CD1c-positive myeloid dendritic cell (primary cell): ENCODE measurements around the gene MRGPRE.
"Not testable (repeated sequence)": the region's sequence is repeated elsewhere in the genome, so short reads cannot be mapped to it uniquely, and the experiment has no call there.

Experiments used
- DNase-seq: peaks from one replicate; pipeline ENCODE4 v3.0.0-alpha.2; 2016; ENCODE audit errors: extremely low spot score

The MRGPRE gene, protein sequence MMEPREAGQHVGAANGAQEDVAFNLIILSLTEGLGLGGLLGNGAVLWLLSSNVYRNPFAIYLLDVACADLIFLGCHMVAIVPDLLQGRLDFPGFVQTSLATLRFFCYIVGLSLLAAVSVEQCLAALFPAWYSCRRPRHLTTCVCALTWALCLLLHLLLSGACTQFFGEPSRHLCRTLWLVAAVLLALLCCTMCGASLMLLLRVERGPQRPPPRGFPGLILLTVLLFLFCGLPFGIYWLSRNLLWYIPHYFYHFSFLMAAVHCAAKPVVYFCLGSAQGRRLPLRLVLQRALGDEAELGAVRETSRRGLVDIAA

GRCh38 chr11:3231851-3232744 is at the start of gene MRGPRE:
MRGPRE (minus strand) TSS chr11:3232417; CDS start chr11:3228799, 3,618 bp downstream.
- DNase-seq = no peak

DNA sequence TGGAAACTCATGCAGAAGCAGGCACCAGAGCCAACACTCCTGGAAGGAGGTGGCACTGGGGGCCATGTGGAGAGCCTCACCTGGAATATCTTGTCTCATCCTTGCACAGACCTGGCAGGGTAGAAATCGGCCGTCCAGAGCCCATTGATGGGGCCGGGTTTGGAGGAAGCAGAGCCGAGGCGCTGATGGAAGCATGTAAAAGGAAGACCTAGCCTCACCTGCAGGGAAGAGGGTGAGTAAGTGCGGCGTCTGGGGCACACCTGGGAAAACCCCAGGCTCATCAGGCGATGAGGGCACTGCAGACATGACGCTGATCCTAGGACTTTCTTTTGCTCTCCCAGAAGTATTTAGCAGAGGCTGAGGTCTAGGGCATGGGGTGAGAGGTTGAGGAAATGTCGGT is 48.9 kb upstream of the MRGPRE start:
- not testable (repeated sequence) for DNase-seq

DNA sequence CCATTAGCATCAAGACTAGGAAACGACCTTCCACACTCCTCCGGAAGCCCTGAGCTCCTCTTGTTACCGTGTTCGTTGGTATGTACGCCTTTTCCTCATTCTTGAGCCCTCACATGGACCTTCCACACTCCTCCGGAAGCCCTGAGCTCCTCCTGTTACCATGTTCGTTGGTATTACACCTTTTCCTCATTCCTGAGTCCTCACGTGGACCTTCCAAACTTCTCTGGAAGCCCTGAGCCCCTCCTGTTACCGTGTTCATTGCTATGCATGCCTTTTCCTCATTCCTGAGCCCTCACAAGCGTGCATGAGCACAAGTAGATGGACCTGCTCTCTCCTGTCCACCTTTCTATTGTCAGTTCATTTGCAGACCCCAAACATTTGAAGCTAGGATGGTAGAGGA is 48.4 kb upstream of the MRGPRE start:
- DNase-seq = not testable (repeated sequence)

GRCh38 chr11:3278922-3279321 is 46.7 kb upstream of the MRGPRE start:
- not testable (repeated sequence) for DNase-seq

DNA sequence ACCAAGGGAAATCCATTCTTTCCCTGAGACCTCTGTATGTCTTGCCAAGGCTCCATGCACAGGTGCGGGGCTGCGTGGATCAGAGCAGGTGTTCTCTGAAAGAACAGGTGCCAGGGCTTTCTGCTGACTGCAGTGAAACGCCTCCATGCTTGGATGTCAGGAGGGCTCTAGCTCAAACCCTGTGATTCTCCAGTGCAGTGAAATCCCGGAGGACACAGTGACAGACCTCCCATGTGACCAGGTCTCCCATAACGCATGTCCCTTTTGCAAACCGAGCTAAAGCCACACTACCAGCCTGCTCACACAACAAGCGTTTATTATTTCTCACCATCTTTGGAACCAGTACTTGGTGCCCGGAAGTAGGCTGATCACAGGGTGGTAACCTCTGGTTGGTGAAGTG is 41.4 kb upstream of the MRGPRE start:
- not testable (repeated sequence) for DNase-seq

DNA sequence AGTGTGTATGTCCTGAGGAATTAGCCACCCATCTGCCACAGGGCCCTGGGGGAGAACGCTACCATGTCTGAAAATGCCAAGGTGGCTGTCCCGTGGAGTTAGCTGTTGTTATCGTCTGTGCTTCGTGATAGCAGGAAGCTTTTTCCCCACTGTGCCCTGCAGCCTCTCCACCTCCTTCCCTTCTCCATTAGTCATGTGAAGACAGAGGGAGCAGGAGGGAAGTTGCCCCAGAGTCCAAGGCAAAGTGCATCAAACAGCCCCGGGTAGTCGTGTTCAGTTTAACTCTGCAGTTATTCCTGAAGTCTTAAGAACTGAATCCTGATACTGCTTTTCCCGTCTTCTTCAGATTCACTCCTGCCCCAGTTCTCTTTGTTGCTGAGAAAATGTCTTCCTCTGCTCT is 30.3 kb upstream of the MRGPRE start:
- DNase-seq = not testable (repeated sequence)

- not testable (repeated sequence) for DNase-seq
These were observed 29.6 kb upstream of the MRGPRE start for GRCh38 chr11:3261831-3262230.

DNA sequence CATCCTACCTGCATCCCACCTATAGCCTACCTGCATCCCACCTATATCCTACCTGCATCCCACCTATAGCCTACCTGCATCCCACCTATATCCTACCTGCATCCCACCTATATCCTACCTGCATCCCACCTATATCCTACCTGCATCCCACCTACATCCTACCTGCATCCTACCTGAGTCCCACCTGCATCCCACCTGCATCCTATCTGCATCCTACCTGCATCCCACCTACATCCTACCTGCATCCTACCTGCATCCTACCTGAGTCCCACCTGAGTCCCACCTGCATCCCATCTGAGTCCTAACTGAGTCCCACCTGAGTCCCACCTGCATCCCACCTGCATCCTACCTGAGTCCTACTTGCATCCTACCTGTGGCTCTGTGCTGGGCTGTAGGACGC is 25.3 kb upstream of the MRGPRE start:
- DNase-seq = not testable (repeated sequence)

DNA sequence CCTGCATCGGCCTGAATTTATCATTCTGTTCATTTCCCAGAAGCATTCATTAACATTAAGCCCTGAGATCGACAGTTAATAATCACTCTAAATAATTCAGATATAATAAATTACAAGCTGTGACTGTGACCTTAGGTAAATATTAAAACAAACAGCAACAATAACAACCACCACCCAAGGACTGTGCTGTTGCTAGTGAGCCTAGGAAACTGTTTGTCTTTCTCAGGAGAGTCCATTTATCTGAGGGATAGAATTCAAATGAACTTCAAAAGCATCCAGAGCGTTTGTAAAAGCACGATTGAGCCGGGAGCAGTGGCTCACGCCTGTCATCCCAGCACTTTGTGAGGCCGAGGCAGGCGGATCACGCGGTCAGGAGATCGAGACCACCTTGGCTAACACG is 23.0 kb upstream of the MRGPRE start:
- DNase-seq = not testable (repeated sequence)

- DNase-seq = not testable (repeated sequence)
These were observed 22.6 kb upstream of the MRGPRE start for GRCh38 chr11:3254773-3255172.

GRCh38 chr11:3245071-3245470 is 12.9 kb upstream of the MRGPRE start:
- no peak for DNase-seq

DNA sequence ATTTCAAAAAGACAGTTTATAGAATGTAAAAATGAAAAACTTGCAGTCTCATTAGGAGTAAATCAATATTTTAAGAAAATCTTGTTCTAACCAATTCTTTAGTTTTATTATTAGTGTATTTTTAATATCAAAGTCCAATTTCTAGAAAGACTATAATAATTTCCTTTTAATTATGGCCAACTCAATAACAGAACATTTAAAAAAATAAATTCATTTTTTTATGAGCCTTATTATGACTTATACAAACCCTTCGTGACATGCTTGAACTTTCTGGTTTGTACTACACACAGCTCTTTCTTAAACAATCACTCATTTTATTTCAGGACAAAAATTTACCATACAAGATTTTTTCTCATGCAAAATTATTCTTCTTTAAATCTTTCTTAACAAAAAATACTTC is 11.7 kb upstream of the MRGPRE start:
- DNase-seq = no peak

DNA sequence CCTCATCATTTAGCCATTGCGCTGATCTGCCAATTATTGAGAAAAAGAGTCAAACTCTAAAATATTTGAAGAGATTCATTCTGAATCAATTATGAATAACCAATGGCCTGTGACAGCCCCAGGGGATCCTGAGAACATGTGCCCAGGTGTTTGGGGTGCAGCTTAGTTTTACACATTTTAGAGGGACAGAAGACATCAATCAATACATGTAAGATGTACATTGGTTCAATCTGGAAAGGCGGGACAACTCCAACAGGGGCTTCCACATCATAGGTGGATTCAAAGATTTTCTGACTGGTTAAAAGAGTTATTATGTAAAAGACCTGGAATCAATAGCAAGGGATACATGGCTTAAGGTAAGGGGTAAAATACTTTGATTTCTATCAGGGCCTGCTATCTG is 4.9 kb upstream of the MRGPRE start:
- DNase-seq = no peak

GRCh38 chr11:3234846-3235245 is 2.6 kb upstream of the MRGPRE start:
- DNase-seq = no peak

DNA sequence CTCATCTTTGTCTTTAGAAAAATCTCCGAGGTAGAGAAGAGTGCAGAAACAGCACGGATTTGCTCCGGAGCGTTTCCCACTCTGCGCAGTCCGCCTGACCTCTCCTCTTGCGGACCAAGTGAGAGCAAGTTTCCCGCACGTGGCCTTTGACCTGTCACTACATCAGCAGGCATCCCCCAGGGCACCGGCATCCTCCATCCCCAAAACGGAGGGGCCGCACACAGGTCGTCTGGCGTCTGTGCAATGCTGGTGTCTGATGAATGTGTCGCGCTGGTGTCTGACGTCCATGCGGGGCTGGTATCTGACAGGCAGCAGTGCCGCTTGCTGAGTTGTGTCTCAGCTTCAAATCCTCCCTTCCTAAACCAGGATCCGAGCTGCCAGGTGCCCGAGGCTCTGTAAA is 739 bp upstream of the MRGPRE start:
- DNase-seq = no peak

GRCh38 chr11:3231550-3231850 is 717 bp downstream of the MRGPRE start:
- no peak for DNase-seq

GRCh38 chr11:3230636-3231549 is 1.3 kb downstream of the MRGPRE start:
- no peak for DNase-seq

GRCh38 chr11:3229673-3230630 is 2.3 kb downstream of the MRGPRE start:
- DNase-seq = no peak

GRCh38 chr11:3228445-3228829 is 3.8 kb downstream of the MRGPRE start:
- DNase-seq = no peak

- DNase-seq = no peak
These were observed 4.4 kb downstream of the MRGPRE start for GRCh38 chr11:3227568-3228444.
